GM23338 (cell line): Measurements from ENCODE around the gene LPAR1. TPM values are rescaled to one million over a fixed set of nuclear protein-coding genes. Genes with fewer than 3 reads are reported as not detected.

Experiments used
- CREB1 ChIP-seq: fragments of 250-450 bp; sonication (Bioruptor Pico); IDR thresholded peaks from 2 replicates; pipeline ENCODE4 v1.5.0; 2020; ENCODE audit warnings: low read depth, mild to moderate bottlenecking, moderate library complexity
- EZH2 ChIP-seq: fragments of 200-600 bp; sonication (generic); IDR thresholded peaks from one replicate; pipeline ENCODE4 v1.8.0; 2017; ENCODE audit warnings: antibody characterized with exemption, mild to moderate bottlenecking, low read depth; ENCODE audit not compliant: unreplicated experiment
- EZH2phosphoT487 ChIP-seq: fragments of 200-600 bp; sonication (generic); IDR thresholded peaks from one replicate; pipeline ENCODE4 v1.8.1; 2018; ENCODE audit warnings: antibody characterized with exemption; ENCODE audit not compliant: unreplicated experiment
- JUNB ChIP-seq: IDR thresholded peaks from one replicate; pipeline ENCODE4 v1.6.1; 2016; ENCODE audit warnings: antibody characterized with exemption; ENCODE audit not compliant: unreplicated experiment
- NANOG ChIP-seq: IDR thresholded peaks from 2 replicates; pipeline ENCODE4 v1.6.1; 2016; ENCODE audit warnings: antibody characterized with exemption, borderline replicate concordance
- POLR2AphosphoS5 ChIP-seq: IDR thresholded peaks from 2 replicates; pipeline ENCODE4 v1.6.1; 2016; ENCODE audit warnings: antibody characterized with exemption, low read depth
- STAT1 ChIP-seq: IDR thresholded peaks from one replicate; pipeline ENCODE4 v1.6.1; 2016; ENCODE audit warnings: antibody characterized with exemption; ENCODE audit not compliant: unreplicated experiment
- ZNF331 ChIP-seq: fragments of 250-450 bp; sonication (Bioruptor Pico); IDR thresholded peaks from 2 replicates; pipeline ENCODE4 v1.5.0; 2020; ENCODE audit warnings: low read depth, mild to moderate bottlenecking, moderate library complexity
- polyA plus RNA-seq: library from polyadenylated mRNA; unstranded; fragments of >200 nt; fragmentation: Nextera tagmentation; extraction: Ambion mirVana; gene quantifications from 2 replicates; pipeline ENCODE4 v1.2.1, GENCODE V29; 2016
- total RNA-seq: library from RNA; depleted of rRNA; stranded (reverse); fragments of >200 nt; shearing (Covaris generic); gene quantifications from 2 replicates; pipeline ENCODE4 v1.2.3, GENCODE V29; 2014
- TF ChIP-seq, protein P1 (sequence below): fragments of 250-450 bp; sonication (Bioruptor Pico); IDR thresholded peaks from 2 replicates; pipeline ENCODE4 v1.5.0; 2020; ENCODE audit warnings: mild to moderate bottlenecking, moderate library complexity
- TF ChIP-seq, protein P2 (sequence below): IDR thresholded peaks from one replicate; pipeline ENCODE4 v1.6.1; 2018; ENCODE audit warnings: antibody characterized with exemption; ENCODE audit not compliant: unreplicated experiment
- TF ChIP-seq, protein P3 (sequence below), 2 experiments: fragments of 200-600 bp in 1 of 2; sonication (generic) in 1 of 2; conservative IDR thresholded peaks; 2 replicates each; pipeline versions ENCODE4 v1.5.1 to v1.6.1; 2016 to 2017; ENCODE audit warnings: antibody characterized with exemption in 2 of 2, low read depth in 2 of 2, mild to moderate bottlenecking in 2 of 2, moderate library complexity in 1 of 2
- TF ChIP-seq, protein P4 (sequence below): IDR thresholded peaks from 2 replicates; pipeline ENCODE4 v1.6.1; 2016; ENCODE audit warnings: antibody characterized with exemption

The LPAR1 gene
- total and polyA plus RNA-seq, 2 experiments from 2014 or later = 1.0 to 3.8 TPM

DNA sequence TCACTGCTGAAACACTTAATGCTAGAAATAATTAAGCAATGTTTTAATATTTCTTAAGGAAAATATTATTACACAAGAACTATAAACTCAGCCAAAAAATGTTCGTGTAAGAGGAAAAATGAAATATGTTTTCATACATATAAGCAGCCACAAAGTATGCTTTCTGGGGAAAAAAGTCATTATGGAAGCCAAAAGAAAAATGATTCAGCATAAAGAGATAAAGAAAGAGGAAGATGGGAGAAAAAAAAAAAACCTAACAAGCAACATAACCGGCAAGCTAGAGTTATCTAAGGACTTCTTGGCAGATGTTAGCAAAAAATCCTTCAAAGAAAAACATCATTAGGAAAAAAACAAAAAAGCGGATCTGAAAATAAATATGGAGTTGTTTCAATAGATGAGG is 190.6 kb downstream of the LPAR1 start (continued):
- TF ChIP-seq, protein P1, sequence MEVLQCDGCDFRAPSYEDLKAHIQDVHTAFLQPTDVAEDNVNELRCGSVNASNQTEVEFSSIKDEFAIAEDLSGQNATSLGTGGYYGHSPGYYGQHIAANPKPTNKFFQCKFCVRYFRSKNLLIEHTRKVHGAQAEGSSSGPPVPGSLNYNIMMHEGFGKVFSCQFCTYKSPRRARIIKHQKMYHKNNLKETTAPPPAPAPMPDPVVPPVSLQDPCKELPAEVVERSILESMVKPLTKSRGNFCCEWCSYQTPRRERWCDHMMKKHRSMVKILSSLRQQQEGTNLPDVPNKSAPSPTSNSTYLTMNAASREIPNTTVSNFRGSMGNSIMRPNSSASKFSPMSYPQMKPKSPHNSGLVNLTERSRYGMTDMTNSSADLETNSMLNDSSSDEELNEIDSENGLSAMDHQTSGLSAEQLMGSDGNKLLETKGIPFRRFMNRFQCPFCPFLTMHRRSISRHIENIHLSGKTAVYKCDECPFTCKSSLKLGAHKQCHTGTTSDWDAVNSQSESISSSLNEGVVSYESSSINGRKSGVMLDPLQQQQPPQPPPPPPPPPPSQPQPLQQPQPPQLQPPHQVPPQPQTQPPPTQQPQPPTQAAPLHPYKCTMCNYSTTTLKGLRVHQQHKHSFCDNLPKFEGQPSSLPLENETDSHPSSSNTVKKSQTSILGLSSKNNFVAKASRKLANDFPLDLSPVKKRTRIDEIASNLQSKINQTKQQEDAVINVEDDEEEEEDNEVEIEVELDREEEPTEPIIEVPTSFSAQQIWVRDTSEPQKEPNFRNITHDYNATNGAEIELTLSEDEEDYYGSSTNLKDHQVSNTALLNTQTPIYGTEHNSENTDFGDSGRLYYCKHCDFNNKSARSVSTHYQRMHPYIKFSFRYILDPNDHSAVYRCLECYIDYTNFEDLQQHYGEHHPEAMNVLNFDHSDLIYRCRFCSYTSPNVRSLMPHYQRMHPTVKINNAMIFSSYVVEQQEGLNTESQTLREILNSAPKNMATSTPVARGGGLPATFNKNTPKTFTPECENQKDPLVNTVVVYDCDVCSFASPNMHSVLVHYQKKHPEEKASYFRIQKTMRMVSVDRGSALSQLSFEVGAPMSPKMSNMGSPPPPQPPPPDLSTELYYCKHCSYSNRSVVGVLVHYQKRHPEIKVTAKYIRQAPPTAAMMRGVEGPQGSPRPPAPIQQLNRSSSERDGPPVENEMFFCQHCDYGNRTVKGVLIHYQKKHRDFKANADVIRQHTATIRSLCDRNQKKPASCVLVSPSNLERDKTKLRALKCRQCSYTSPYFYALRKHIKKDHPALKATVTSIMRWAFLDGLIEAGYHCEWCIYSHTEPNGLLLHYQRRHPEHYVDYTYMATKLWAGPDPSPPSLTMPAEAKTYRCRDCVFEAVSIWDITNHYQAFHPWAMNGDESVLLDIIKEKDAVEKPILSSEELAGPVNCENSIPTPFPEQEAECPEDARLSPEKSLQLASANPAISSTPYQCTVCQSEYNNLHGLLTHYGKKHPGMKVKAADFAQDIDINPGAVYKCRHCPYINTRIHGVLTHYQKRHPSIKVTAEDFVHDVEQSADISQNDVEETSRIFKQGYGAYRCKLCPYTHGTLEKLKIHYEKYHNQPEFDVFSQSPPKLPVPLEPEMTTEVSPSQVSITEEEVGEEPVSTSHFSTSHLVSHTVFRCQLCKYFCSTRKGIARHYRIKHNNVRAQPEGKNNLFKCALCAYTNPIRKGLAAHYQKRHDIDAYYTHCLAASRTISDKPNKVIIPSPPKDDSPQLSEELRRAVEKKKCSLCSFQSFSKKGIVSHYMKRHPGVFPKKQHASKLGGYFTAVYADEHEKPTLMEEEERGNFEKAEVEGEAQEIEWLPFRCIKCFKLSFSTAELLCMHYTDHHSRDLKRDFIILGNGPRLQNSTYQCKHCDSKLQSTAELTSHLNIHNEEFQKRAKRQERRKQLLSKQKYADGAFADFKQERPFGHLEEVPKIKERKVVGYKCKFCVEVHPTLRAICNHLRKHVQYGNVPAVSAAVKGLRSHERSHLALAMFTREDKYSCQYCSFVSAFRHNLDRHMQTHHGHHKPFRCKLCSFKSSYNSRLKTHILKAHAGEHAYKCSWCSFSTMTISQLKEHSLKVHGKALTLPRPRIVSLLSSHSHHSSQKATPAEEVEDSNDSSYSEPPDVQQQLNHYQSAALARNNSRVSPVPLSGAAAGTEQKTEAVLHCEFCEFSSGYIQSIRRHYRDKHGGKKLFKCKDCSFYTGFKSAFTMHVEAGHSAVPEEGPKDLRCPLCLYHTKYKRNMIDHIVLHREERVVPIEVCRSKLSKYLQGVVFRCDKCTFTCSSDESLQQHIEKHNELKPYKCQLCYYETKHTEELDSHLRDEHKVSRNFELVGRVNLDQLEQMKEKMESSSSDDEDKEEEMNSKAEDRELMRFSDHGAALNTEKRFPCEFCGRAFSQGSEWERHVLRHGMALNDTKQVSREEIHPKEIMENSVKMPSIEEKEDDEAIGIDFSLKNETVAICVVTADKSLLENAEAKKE (CRISPR knock-in tag) = no peak
- TF ChIP-seq, protein P2, sequence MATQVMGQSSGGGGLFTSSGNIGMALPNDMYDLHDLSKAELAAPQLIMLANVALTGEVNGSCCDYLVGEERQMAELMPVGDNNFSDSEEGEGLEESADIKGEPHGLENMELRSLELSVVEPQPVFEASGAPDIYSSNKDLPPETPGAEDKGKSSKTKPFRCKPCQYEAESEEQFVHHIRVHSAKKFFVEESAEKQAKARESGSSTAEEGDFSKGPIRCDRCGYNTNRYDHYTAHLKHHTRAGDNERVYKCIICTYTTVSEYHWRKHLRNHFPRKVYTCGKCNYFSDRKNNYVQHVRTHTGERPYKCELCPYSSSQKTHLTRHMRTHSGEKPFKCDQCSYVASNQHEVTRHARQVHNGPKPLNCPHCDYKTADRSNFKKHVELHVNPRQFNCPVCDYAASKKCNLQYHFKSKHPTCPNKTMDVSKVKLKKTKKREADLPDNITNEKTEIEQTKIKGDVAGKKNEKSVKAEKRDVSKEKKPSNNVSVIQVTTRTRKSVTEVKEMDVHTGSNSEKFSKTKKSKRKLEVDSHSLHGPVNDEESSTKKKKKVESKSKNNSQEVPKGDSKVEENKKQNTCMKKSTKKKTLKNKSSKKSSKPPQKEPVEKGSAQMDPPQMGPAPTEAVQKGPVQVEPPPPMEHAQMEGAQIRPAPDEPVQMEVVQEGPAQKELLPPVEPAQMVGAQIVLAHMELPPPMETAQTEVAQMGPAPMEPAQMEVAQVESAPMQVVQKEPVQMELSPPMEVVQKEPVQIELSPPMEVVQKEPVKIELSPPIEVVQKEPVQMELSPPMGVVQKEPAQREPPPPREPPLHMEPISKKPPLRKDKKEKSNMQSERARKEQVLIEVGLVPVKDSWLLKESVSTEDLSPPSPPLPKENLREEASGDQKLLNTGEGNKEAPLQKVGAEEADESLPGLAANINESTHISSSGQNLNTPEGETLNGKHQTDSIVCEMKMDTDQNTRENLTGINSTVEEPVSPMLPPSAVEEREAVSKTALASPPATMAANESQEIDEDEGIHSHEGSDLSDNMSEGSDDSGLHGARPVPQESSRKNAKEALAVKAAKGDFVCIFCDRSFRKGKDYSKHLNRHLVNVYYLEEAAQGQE = no peak
- TF ChIP-seq CREB1 (CRISPR knock-in tag) = no peak
- no peak for TF ChIP-seq NANOG
- no peak for TF ChIP-seq POLR2AphosphoS5
- no peak for TF ChIP-seq EZH2phosphoT487
- TF ChIP-seq JUNB = no peak
- TF ChIP-seq, protein P3, sequence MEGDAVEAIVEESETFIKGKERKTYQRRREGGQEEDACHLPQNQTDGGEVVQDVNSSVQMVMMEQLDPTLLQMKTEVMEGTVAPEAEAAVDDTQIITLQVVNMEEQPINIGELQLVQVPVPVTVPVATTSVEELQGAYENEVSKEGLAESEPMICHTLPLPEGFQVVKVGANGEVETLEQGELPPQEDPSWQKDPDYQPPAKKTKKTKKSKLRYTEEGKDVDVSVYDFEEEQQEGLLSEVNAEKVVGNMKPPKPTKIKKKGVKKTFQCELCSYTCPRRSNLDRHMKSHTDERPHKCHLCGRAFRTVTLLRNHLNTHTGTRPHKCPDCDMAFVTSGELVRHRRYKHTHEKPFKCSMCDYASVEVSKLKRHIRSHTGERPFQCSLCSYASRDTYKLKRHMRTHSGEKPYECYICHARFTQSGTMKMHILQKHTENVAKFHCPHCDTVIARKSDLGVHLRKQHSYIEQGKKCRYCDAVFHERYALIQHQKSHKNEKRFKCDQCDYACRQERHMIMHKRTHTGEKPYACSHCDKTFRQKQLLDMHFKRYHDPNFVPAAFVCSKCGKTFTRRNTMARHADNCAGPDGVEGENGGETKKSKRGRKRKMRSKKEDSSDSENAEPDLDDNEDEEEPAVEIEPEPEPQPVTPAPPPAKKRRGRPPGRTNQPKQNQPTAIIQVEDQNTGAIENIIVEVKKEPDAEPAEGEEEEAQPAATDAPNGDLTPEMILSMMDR (conservative IDR thresholded peaks at IDR 0.05; ENCODE audit: low read depth in 2 of 2) = no peak
- no peak for TF ChIP-seq EZH2
- TF ChIP-seq ZNF331 (CRISPR knock-in tag) = no peak
- no peak for TF ChIP-seq STAT1
- TF ChIP-seq, protein P4, sequence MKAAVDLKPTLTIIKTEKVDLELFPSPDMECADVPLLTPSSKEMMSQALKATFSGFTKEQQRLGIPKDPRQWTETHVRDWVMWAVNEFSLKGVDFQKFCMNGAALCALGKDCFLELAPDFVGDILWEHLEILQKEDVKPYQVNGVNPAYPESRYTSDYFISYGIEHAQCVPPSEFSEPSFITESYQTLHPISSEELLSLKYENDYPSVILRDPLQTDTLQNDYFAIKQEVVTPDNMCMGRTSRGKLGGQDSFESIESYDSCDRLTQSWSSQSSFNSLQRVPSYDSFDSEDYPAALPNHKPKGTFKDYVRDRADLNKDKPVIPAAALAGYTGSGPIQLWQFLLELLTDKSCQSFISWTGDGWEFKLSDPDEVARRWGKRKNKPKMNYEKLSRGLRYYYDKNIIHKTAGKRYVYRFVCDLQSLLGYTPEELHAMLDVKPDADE = no peak
